Glomerular visceral epithelial cell (primary cell): ENCODE results near the gene KLK1.
"Not testable (repeated sequence)": the region's sequence is repeated elsewhere in the genome, so short reads cannot be mapped to it uniquely, and the experiment has no call there.

Experiments
- DNase-seq: peaks from one replicate; pipeline ENCODE4 v3.0.0-alpha.2; 2016; ENCODE audit errors: extremely low spot score

Gene KLK1

GRCh38 chr19:50770164-50770563 lies 53.4 kb downstream of the KLK1 start, which contains the start of gene GPR32:
GPR32 (plus strand) TSS chr19:50770464; CDS start chr19:50770601, 137 bp downstream.
- not testable (repeated sequence) for DNase-seq
